GM12875 (cell line): ENCODE data around the gene KRTAP10-6.
"Not testable (repeated sequence)": the region's sequence is repeated elsewhere in the genome, so short reads cannot be mapped to it uniquely, and the experiment has no call there.

Experiments used
- H3K4me3 ChIP-seq: one replicate; pipeline ENCODE4 v1.5.1; 2011; ENCODE audit warnings: low read depth, low read length, control low read depth
- TF ChIP-seq, protein P1 (sequence below): IDR thresholded peaks from 2 replicates; pipeline ENCODE4 v1.5.1; 2011; ENCODE audit warnings: low read depth, mild to moderate bottlenecking, control low read depth, inconsistent platforms, low read length, moderate library complexity, borderline replicate concordance; ENCODE audit not compliant: insufficient read depth

KRTAP10-6 gene

GRCh38 chr21:44556879-44557278 lies 35.4 kb downstream of the KRTAP10-6 start:
- H3K4me3 ChIP-seq = no peak overlapping the region
- TF ChIP-seq, protein P1, sequence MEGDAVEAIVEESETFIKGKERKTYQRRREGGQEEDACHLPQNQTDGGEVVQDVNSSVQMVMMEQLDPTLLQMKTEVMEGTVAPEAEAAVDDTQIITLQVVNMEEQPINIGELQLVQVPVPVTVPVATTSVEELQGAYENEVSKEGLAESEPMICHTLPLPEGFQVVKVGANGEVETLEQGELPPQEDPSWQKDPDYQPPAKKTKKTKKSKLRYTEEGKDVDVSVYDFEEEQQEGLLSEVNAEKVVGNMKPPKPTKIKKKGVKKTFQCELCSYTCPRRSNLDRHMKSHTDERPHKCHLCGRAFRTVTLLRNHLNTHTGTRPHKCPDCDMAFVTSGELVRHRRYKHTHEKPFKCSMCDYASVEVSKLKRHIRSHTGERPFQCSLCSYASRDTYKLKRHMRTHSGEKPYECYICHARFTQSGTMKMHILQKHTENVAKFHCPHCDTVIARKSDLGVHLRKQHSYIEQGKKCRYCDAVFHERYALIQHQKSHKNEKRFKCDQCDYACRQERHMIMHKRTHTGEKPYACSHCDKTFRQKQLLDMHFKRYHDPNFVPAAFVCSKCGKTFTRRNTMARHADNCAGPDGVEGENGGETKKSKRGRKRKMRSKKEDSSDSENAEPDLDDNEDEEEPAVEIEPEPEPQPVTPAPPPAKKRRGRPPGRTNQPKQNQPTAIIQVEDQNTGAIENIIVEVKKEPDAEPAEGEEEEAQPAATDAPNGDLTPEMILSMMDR = no peak

GRCh38 chr21:44555200-44555875 lies 37.0 kb downstream of the KRTAP10-6 start:
- TF ChIP-seq, protein P1 = no peak
- H3K4me3 ChIP-seq = no peak overlapping the region

- TF ChIP-seq, protein P1 = no peak
- no peak overlapping the region for H3K4me3 ChIP-seq
These were observed 39.6 kb downstream of the KRTAP10-6 start for GRCh38 chr21:44552681-44553080.

DNA sequence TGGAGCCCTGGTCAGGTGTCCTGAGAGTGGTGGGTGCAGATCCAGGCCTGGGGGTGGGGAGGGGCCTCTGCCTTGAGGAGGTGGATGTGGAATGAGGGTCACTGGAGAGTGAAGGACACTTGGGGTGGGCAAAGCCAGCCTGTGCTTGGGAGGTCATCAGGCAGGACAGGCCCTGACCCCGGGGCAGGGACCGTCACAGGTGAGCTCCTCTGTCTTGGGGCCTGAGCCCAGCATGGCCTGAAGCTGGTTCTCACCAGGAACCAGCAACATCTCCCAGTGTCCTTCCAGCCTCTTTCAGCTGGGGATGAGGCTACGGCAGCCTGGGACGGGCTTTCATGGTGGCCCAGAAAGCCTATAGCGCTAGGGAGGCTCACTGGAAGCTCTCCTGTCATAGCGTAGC lies 40.2 kb downstream of the KRTAP10-6 start:
- H3K4me3 ChIP-seq = no peak overlapping the region
- TF ChIP-seq, protein P1 = no peak

DNA sequence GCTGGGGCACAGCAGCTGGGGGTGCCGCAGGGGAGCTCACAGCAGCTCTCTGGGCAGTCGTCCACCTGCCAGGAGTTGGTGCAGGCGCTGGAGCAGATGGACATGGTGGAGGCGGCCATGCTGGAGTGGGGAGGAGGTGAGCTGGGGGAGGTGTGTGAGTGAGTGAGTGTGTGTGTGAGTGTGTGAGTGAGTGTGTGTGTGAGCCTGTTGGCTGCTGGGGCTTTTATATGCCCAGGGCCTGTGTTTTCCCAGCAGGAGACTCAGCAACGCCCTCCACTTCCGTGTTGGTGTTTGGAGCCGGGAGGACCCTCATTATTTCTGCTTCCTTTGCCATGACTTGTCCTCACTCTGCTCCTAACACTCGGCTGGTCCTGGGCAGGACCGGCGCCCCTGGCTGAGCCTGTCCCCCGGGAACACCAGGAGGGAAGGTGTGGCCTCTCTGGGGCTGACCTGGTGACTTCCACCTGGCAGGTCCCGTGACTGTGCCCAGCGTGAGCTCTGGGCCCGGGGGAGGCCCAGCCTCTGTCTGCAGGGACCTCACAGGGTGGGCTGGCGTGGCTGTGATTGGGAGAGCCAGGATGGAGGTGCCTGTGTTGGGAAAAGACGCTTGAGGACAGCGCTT lies 40.9 kb downstream of the KRTAP10-6 start, which contains the start of gene KRTAP10-2:
Gene KRTAP10-2, minus strand, starts transcription at position 166 of the 622 bp plus-strand sequence. Its CDS starts 47 bp downstream, at position 119.
- H3K4me3 ChIP-seq = no peak within 1 kb of the TSS
- TF ChIP-seq, protein P1 = no peak

DNA sequence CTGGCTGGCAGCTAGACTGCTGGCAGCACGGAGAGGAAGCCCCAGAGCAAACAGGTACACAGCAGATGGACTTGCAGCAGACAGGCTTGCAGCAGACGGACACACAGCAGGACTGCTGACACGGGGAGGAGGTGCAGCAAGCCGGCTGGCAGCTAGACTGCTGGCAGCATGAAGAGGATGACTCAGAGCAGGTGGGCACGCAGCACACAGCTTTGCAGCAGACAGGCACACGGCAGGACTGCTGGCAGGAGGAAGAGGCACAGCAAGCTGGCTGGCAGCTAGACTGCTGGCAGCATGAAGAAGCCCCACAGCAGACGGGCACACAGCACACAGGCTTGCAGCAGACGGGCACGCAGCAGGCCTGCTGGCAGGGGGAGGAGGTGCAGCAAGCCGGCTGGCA lies 41.5 kb downstream of the KRTAP10-6 start:
- TF ChIP-seq, protein P1 = no peak
- H3K4me3 ChIP-seq = no peak overlapping the region

DNA sequence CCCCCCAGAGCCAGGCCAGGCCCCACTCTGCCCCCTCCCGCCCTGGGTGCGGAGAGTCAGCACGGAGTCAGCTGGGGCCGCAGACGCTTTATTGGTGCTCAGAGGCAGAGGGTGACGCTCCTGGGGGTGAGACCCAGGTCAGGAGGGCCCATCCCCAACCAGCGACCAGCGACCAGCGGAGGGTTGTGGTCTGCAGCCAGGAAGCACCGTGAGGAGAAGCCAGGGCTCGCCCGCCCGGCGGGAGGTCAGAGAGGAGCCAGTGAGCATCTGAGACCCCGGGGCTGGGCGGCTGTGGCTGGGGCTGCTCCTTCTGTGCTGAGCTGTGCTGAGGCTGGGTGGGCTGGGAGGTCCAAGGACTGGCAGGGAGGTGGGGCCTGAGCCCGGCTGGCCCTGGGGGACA lies 42.0 kb downstream of the KRTAP10-6 start:
- not testable (repeated sequence) for H3K4me3 ChIP-seq
